GM12878 (cell line): ENCODE results near the gene SERTAD2. TPM values are rescaled to one million over a fixed set of nuclear protein-coding genes. Genes with fewer than 3 reads are reported as not detected.

ENCODE experiments used
- ATAC-seq: fragments of 200-7000 bp; cut with Tn5 transposase; 3 replicates; pipeline ENCODE4 v1.9.1; 2020; ENCODE audit warnings: mild to moderate bottlenecking, moderate library complexity
- BruUV-seq: library from RNA; stranded (reverse); fragments of 400-500 nt; replicated peaks from 2 replicates; lab custom pipeline; 2021; lab: Mats Ljungman, UMichigan
- CTCF ChIA-PET: fragments of 300-600 bp; sonication (Branson Sonifier 250); formaldehyde crosslinking; extraction: SDS; loops from one replicate; lab custom pipeline; 2021; ENCODE audit warnings: inconsistent platforms; lab: Yijun Ruan, JAX
- POLR2A ChIA-PET: fragments of 350-600 bp; formaldehyde crosslinking; extraction: SDS; loops from one replicate; lab custom pipeline; 2021; ENCODE audit warnings: inconsistent platforms; lab: Charles Lee
- RAD21 ChIA-PET: fragments of 300-600 bp; sonication (Branson Sonifier 250); formaldehyde crosslinking; loops from one replicate; lab custom pipeline; 2023; ENCODE audit warnings: antibody characterized with exemption; ENCODE audit not compliant: unreplicated experiment; lab: Charles Lee
- SMC1A ChIA-PET: fragments of 300-600 bp; sonication (Branson Sonifier 250); formaldehyde crosslinking; loops from one replicate; lab custom pipeline; 2023; ENCODE audit not compliant: unreplicated experiment, uncharacterized antibody; lab: Charles Lee
- DNase-seq: peaks from one replicate; pipeline ENCODE4 v3.0.0-alpha.2; 2011; ENCODE audit warnings: low read depth, low spot score
- FAIRE-seq: peaks from 3 replicates; lab custom pipeline; 2011; peaks lifted over from hg19 to GRCh38; lab: Jason Lieb, UNC
- H2AFZ ChIP-seq: 2 replicates; pipeline ENCODE4 v1.6.0; 2011; ENCODE audit warnings: low read depth, low read length, control low read depth; ENCODE audit not compliant: control insufficient read depth
- H3K27ac ChIP-seq: 2 replicates; pipeline ENCODE4 v1.5.1; 2011; ENCODE audit warnings: control low read depth; ENCODE audit not compliant: control insufficient read depth, insufficient read depth
- H3K27me3 ChIP-seq, 2 experiments: replicated peaks in 1 of 2; 2 replicates each; pipeline versions ENCODE4 v1.6.0 to v1.6.1; 2011; ENCODE audit warnings: low read length in 1 of 2; ENCODE audit not compliant: control insufficient read depth in 2 of 2, insufficient read depth in 2 of 2
- H3K36me3 ChIP-seq, 2 experiments: 2 replicates each; pipeline ENCODE4 v1.5.1; 2011; ENCODE audit warnings: low read length in 1 of 2; ENCODE audit not compliant: control insufficient read depth in 2 of 2, insufficient read depth in 2 of 2
- H3K4me1 ChIP-seq: 2 replicates; pipeline ENCODE4 v1.6.1; 2011; ENCODE audit warnings: mild to moderate bottlenecking, low read length, moderate library complexity, mixed read lengths; ENCODE audit not compliant: control insufficient read depth, insufficient read depth
- H3K4me2 ChIP-seq: 2 replicates; pipeline ENCODE4 v1.6.0; 2011; ENCODE audit warnings: control low read depth; ENCODE audit not compliant: control insufficient read depth, insufficient read depth
- H3K4me3 ChIP-seq: fragments of 200-600 bp; sonication (generic); 2 replicates; pipeline ENCODE4 v1.5.1; 2016
- H3K79me2 ChIP-seq: 2 replicates; pipeline ENCODE4 v1.6.0; 2011; ENCODE audit warnings: low read length; ENCODE audit not compliant: control insufficient read depth, insufficient read depth
- H3K9ac ChIP-seq: 2 replicates; pipeline ENCODE4 v1.8.0; 2011; ENCODE audit warnings: low read length, control low read depth, mixed read lengths; ENCODE audit not compliant: control insufficient read depth, insufficient read depth
- H3K9me3 ChIP-seq: replicated peaks from 3 replicates; pipeline ENCODE4 v1.5.1; 2011; ENCODE audit warnings: mild to moderate bottlenecking, low read length; ENCODE audit not compliant: control insufficient read depth, insufficient read depth
- H4K20me1 ChIP-seq: 2 replicates; pipeline ENCODE4 v1.6.0; 2011; ENCODE audit not compliant: control insufficient read depth, insufficient read depth
- CBX3 ChIP-seq: fragments of 200-600 bp; sonication (generic); IDR thresholded peaks from 2 replicates; pipeline ENCODE4 v1.6.1; 2016; ENCODE audit warnings: low read depth, borderline replicate concordance
- CBX5 ChIP-seq: sonication (generic); IDR thresholded peaks from 2 replicates; pipeline ENCODE4 v1.6.1; 2016; ENCODE audit warnings: low read depth, moderate library complexity, mild to moderate bottlenecking, inconsistent platforms
- EP300 ChIP-seq, 2 experiments: fragments of 150-350 bp in 1 of 2; IDR thresholded peaks; 2 replicates each; pipeline ENCODE4 v1.6.1; 2011 to 2012; ENCODE audit warnings: low read depth in 2 of 2, low read length in 2 of 2, borderline replicate concordance in 1 of 2, improper control_type of control experiment in 1 of 2, inconsistent platforms in 1 of 2; ENCODE audit not compliant: control insufficient read depth in 1 of 2
- PAX5 ChIP-seq: IDR thresholded peaks from 2 replicates; pipeline ENCODE4 v1.6.1; 2011; ENCODE audit warnings: low read depth, low read length, borderline replicate concordance
- POLR2AphosphoS5 ChIP-seq: IDR thresholded peaks from 2 replicates; pipeline ENCODE4 v1.6.1; 2011; ENCODE audit warnings: mild to moderate bottlenecking, low read length, inconsistent platforms
- SIX5 ChIP-seq: IDR thresholded peaks from 2 replicates; pipeline ENCODE4 v1.6.1; 2011; ENCODE audit warnings: mild to moderate bottlenecking, low read depth, low read length, moderate library complexity; ENCODE audit not compliant: severe bottlenecking
- SPI1 ChIP-seq: IDR thresholded peaks from 2 replicates; pipeline ENCODE4 v1.6.1; 2011; ENCODE audit warnings: low read depth, mild to moderate bottlenecking, low read length, moderate library complexity, borderline replicate concordance; ENCODE audit not compliant: insufficient read depth
- TBL1XR1 ChIP-seq: IDR thresholded peaks from 2 replicates; pipeline ENCODE4 v1.6.1; 2012; ENCODE audit warnings: low read depth, low read length, improper control_type of control experiment
- ZNF217 ChIP-seq: fragments of 450-650 bp; IDR thresholded peaks from 2 replicates; pipeline ENCODE4 v1.6.1; 2017; ENCODE audit warnings: antibody characterized with exemption, mild to moderate bottlenecking
- ZNF24 ChIP-seq: fragments of 450-650 bp; IDR thresholded peaks from 2 replicates; pipeline ENCODE4 v1.6.1; 2017; ENCODE audit warnings: antibody characterized with exemption, mild to moderate bottlenecking
- ZNF274 ChIP-seq: IDR thresholded peaks from one replicate; pipeline ENCODE4 v1.8.0; 2011; ENCODE audit not compliant: insufficient read length, insufficient read depth
- WGBS: methylation state at CpG from one replicate; pipeline ENCODE4 v1.1.6; 2016; ENCODE audit warnings: low lambda C conversion rate; ENCODE audit not compliant: insufficient replicate concordance, insufficient coverage; ENCODE audit errors: missing lambda C conversion rate; 5-methylcytosine and 5-hydroxymethylcytosine counted together
- in situ Hi-C: fragments of 300-500 bp; cut with MboI; formaldehyde crosslinking; loops from 9 replicates; pipeline ENCODE4 v1.14.3; 2018; ENCODE audit warnings: mixed read lengths
- intact Hi-C: fragments of 100-400 bp; cut with micrococcal nuclease; formaldehyde crosslinking; loops from one replicate; pipeline ENCODE4 v1.14.2; 2022; ENCODE audit not compliant: unreplicated experiment
- polyA plus RNA-seq, 11 experiments: library from polyadenylated mRNA; depleted of rRNA in 4 of 11; unstranded in 6 of 11; stranded (reverse) in 5 of 11; fragments of >200 nt; fragmentation: Nextera tagmentation in 4 of 11; fragmentation: Illumina TruSeq in 1 of 11; extraction: Ambion mirVana in 4 of 11; extraction: Trizol in 1 of 11; gene quantifications; 1 replicate in 1 of 11; 2 replicates in 10 of 11; pipeline versions ENCODE4 v1.2.1 to v1.2.3, GENCODE V29; 2011 to 2016; ENCODE audit warnings: inconsistent platforms in 2 of 11, missing spikeins in 2 of 11, low read depth in 1 of 11
- total RNA-seq, 4 experiments: library from RNA; depleted of rRNA in 3 of 4; stranded (reverse); fragments of >200 nt in 3 of 4; fragmentation: Illumina TruSeq in 1 of 4; extraction: Trizol in 1 of 4; gene quantifications; 2 replicates each; pipeline versions ENCODE4 v1.2.1 to v1.2.3, GENCODE V29; 2013 to 2021
- TF ChIP-seq, protein P1 (sequence below): fragments of 450-650 bp; IDR thresholded peaks from 2 replicates; pipeline ENCODE4 v1.6.1; 2018; ENCODE audit warnings: mild to moderate bottlenecking, low read depth, moderate library complexity; ENCODE audit not compliant: partially characterized antibody
- TF ChIP-seq, protein P2 (sequence below), 3 experiments: IDR thresholded peaks in 2 of 3; conservative IDR thresholded peaks in 1 of 3; 2 replicates each; pipeline ENCODE4 v1.5.1; 2011; ENCODE audit warnings: low read depth in 3 of 3, low read length in 3 of 3, mild to moderate bottlenecking in 3 of 3, control low read depth in 2 of 3, moderate library complexity in 2 of 3, inconsistent platforms in 1 of 3, mixed read lengths in 1 of 3; ENCODE audit not compliant: control insufficient read depth in 2 of 3, insufficient read depth in 1 of 3; ENCODE audit errors: extremely low read depth in 1 of 3
- TF ChIP-seq, protein P3 (sequence below): fragments of 450-650 bp; formaldehyde crosslinking; IDR thresholded peaks from 2 replicates; pipeline ENCODE4 v1.5.0; 2022; ENCODE audit warnings: mild to moderate bottlenecking, missing genetic modification characterization

SERTAD2 gene
- total and polyA plus RNA-seq, 10 of the 15 experiments (the other 5 are each of a cell fraction or from before 2014, with no cell fraction given): 7.9 to 28.7 (median 20.1) TPM

- RAD21 ChIA-PET: interaction anchor here (0.7 to 4.4 kb wide), 38 partner anchors 9 to 473 kb away, joined by 3 to 34 read pairs (median 4); partner anchors contain the start of genes AFTPH, CEP68 and SERTAD2
- FAIRE-seq (peak; percentile 99), ATAC-seq (peak; percentile 97), DNase-seq (peak; percentile 62)
- H3K27ac ChIP-seq: peak overlapping the region; percentile 72
- SMC1A ChIA-PET: interaction anchor here (0.6 to 4.7 kb wide), 42 partner anchors 9 to 533 kb away, joined by 3 to 47 read pairs (median 4); partner anchors contain the start of genes AFTPH and SERTAD2
- no peak overlapping the region for H3K9ac ChIP-seq
- in situ Hi-C loops (no loop called here), intact Hi-C loops (loop anchor here (1.0 to 2.0 kb wide), 2 partner anchors 24 to 58 kb away; no protein-coding TSS in a partner anchor)
- CTCF ChIA-PET: interaction anchor here (0.6 to 7.8 kb wide), 28 partner anchors 9 to 884 kb away, joined by 3 to 80 read pairs (median 4); partner anchors contain the start of gene AFTPH
- H3K36me3 ChIP-seq: peaks cover 0 to 16% of the 10 kb centered on the region in 2 experiments; a peak in 3 of 4 replicates
- H2AFZ ChIP-seq: no peak overlapping the region
- WGBS: under 1% methylated on average over 5 of the region's 5 CpGs
- H3K4me1 ChIP-seq: peaks cover 41% of the 10 kb centered on the region
- H3K27me3 ChIP-seq: no peaks in the 10 kb centered on the region
- H3K79me2 ChIP-seq: peaks cover 2% of the 10 kb centered on the region
- no TSS peak for BruUV-seq
- H3K9me3 ChIP-seq: no peaks in the 10 kb centered on the region
- H4K20me1 ChIP-seq: no peaks in the 10 kb centered on the region
- peak overlapping the region; percentile 83 for H3K4me2 ChIP-seq
- H3K4me3 ChIP-seq: peak overlapping the region; percentile 18; the same call in 1 of the 2 replicates
- POLR2A ChIA-PET: interaction anchor here (0.7 to 2.6 kb wide), 18 partner anchors 12 to 472 kb away, joined by 3 to 21 read pairs (median 4); partner anchors contain the start of gene AFTPH
- TF ChIP-seq CBX5: peak; percentile 20; the same call in 1 of the 2 replicates
- TF ChIP-seq TBL1XR1: 0 out of 2 replicates have a peak, but pooled peaks have one; percentile 23
- TF ChIP-seq POLR2AphosphoS5: no peak
- TF ChIP-seq CBX3: no peak
- TF ChIP-seq SPI1: no peak
- TF ChIP-seq PAX5: no peak
- TF ChIP-seq ZNF274: no peak
- TF ChIP-seq, protein P1, sequence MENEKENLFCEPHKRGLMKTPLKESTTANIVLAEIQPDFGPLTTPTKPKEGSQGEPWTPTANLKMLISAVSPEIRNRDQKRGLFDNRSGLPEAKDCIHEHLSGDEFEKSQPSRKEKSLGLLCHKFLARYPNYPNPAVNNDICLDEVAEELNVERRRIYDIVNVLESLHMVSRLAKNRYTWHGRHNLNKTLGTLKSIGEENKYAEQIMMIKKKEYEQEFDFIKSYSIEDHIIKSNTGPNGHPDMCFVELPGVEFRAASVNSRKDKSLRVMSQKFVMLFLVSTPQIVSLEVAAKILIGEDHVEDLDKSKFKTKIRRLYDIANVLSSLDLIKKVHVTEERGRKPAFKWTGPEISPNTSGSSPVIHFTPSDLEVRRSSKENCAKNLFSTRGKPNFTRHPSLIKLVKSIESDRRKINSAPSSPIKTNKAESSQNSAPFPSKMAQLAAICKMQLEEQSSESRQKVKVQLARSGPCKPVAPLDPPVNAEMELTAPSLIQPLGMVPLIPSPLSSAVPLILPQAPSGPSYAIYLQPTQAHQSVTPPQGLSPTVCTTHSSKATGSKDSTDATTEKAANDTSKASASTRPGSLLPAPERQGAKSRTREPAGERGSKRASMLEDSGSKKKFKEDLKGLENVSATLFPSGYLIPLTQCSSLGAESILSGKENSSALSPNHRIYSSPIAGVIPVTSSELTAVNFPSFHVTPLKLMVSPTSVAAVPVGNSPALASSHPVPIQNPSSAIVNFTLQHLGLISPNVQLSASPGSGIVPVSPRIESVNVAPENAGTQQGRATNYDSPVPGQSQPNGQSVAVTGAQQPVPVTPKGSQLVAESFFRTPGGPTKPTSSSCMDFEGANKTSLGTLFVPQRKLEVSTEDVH: no peak
- no peak for TF ChIP-seq SIX5
- TF ChIP-seq ZNF24: no peak
- TF ChIP-seq, protein P2, sequence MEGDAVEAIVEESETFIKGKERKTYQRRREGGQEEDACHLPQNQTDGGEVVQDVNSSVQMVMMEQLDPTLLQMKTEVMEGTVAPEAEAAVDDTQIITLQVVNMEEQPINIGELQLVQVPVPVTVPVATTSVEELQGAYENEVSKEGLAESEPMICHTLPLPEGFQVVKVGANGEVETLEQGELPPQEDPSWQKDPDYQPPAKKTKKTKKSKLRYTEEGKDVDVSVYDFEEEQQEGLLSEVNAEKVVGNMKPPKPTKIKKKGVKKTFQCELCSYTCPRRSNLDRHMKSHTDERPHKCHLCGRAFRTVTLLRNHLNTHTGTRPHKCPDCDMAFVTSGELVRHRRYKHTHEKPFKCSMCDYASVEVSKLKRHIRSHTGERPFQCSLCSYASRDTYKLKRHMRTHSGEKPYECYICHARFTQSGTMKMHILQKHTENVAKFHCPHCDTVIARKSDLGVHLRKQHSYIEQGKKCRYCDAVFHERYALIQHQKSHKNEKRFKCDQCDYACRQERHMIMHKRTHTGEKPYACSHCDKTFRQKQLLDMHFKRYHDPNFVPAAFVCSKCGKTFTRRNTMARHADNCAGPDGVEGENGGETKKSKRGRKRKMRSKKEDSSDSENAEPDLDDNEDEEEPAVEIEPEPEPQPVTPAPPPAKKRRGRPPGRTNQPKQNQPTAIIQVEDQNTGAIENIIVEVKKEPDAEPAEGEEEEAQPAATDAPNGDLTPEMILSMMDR (IDR thresholded peaks at IDR 0.05 in 2 of 3, conservative IDR thresholded peaks at IDR 0.05 in 1 of 3; ENCODE audit: control insufficient read depth in 2 of 3, extremely low read depth in 1 of 3, insufficient read depth in 1 of 3, low read depth in 3 of 3, low read length in 3 of 3): no peak
- peak; percentile 24 to 56; a peak in 3 of 4 replicates for TF ChIP-seq EP300 (IDR thresholded peaks at IDR 0.05; ENCODE audit: borderline replicate concordance in 1 of 2, control insufficient read depth in 1 of 2, low read depth in 2 of 2, low read length in 2 of 2)
- peak; percentile 50; the same call in 1 of the 2 replicates for TF ChIP-seq ZNF217
- TF ChIP-seq, protein P3, sequence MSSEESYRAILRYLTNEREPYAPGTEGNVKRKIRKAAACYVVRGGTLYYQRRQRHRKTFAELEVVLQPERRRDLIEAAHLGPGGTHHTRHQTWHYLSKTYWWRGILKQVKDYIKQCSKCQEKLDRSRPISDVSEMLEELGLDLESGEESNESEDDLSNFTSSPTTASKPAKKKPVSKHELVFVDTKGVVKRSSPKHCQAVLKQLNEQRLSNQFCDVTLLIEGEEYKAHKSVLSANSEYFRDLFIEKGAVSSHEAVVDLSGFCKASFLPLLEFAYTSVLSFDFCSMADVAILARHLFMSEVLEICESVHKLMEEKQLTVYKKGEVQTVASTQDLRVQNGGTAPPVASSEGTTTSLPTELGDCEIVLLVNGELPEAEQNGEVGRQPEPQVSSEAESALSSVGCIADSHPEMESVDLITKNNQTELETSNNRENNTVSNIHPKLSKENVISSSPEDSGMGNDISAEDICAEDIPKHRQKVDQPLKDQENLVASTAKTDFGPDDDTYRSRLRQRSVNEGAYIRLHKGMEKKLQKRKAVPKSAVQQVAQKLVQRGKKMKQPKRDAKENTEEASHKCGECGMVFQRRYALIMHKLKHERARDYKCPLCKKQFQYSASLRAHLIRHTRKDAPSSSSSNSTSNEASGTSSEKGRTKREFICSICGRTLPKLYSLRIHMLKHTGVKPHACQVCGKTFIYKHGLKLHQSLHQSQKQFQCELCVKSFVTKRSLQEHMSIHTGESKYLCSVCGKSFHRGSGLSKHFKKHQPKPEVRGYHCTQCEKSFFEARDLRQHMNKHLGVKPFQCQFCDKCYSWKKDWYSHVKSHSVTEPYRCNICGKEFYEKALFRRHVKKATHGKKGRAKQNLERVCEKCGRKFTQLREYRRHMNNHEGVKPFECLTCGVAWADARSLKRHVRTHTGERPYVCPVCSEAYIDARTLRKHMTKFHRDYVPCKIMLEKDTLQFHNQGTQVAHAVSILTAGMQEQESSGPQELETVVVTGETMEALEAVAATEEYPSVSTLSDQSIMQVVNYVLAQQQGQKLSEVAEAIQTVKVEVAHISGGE (CRISPR knock-in tag): no peak
Measured at GRCh38 chr2:64582774-64583340, 70.9 kb downstream of the SERTAD2 start.
